Upper lobe of right lung (tissue), 1 donor: ENCODE results near the gene CCDC195. TPM values are rescaled to one million over a fixed set of nuclear protein-coding genes. Genes with fewer than 3 reads are reported as not detected.

Source experiments
- ATAC-seq: fragments of 200-7000 bp; cut with Tn5 transposase; one replicate; pipeline ENCODE4 v1.9.1; 2020; ENCODE audit warnings: mild to moderate bottlenecking, moderate library complexity
- DNase-seq: peaks from one replicate; pipeline ENCODE4 v3.0.0-alpha.2; 2020
- H3K27ac ChIP-seq: fragments of 200-600 bp; one replicate; pipeline ENCODE4 v1.8.0; 2022
- H3K27me3 ChIP-seq: fragments of 200-600 bp; one replicate; pipeline ENCODE4 v1.8.0; 2022; ENCODE audit warnings: mild to moderate bottlenecking
- H3K36me3 ChIP-seq: fragments of 200-600 bp; one replicate; pipeline ENCODE4 v1.8.0; 2022
- H3K4me1 ChIP-seq: fragments of 200-600 bp; one replicate; pipeline ENCODE4 v1.8.0; 2022
- H3K4me3 ChIP-seq: fragments of 200-600 bp; one replicate; pipeline ENCODE4 v1.8.0; 2022; ENCODE audit warnings: mild to moderate bottlenecking
- H3K9me3 ChIP-seq: fragments of 200-600 bp; one replicate; pipeline ENCODE4 v1.8.0; 2022
- intact Hi-C: fragments of 100-400 bp; cut with DNase I; formaldehyde crosslinking; loops from one replicate; pipeline ENCODE4 v1.11.0; 2022
- total RNA-seq: library from RNA; stranded (reverse); fragmentation: NEBNext Ultra II Directional; extraction: Animal tissue kit (Norgen Biotek cat#: 25700); gene quantifications from one replicate; pipeline ENCODE4 v1.2.1, GENCODE V29; 2021
- TF ChIP-seq, protein P1 (sequence below): fragments of 200-600 bp; IDR thresholded peaks from one replicate; pipeline ENCODE4 v1.8.0; 2022; ENCODE audit warnings: antibody characterized with exemption
- donor health status: DM: no; HTN: yes; CAD: no; lungs with severe emphysema.

CCDC195 gene
- total RNA-seq, 1 donor from 2014 or later = not detected

DNA sequence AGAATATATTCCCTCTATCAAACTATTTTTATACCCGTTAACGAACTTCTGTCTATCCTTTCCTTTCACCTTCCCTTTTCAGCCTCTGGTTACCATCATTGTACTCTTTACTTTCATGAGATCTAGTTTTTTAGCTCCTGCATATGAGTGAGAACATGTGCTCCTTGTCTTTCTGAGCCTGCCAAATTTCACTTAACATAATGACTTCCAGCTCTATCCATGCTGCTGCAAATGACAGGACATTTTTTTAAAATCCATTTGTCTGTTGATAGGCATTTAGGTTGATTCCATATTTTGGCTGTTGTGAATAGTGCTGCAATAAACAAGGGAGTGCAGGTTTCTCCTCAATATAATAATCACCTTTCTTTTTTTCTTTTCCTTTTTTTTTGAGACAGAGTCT lies 8.2 kb upstream of the CCDC195 start:
- peaks cover 8% of the 10 kb centered on the region for H3K9me3 ChIP-seq
- no peaks in the 10 kb centered on the region for H3K4me1 ChIP-seq
- H3K4me3 ChIP-seq = no peak overlapping the region
- ATAC-seq = no peak
- no peaks in the 10 kb centered on the region for H3K27me3 ChIP-seq
- intact Hi-C loops = no loop called here
- H3K27ac ChIP-seq = no peak overlapping the region
- TF ChIP-seq, protein P1, sequence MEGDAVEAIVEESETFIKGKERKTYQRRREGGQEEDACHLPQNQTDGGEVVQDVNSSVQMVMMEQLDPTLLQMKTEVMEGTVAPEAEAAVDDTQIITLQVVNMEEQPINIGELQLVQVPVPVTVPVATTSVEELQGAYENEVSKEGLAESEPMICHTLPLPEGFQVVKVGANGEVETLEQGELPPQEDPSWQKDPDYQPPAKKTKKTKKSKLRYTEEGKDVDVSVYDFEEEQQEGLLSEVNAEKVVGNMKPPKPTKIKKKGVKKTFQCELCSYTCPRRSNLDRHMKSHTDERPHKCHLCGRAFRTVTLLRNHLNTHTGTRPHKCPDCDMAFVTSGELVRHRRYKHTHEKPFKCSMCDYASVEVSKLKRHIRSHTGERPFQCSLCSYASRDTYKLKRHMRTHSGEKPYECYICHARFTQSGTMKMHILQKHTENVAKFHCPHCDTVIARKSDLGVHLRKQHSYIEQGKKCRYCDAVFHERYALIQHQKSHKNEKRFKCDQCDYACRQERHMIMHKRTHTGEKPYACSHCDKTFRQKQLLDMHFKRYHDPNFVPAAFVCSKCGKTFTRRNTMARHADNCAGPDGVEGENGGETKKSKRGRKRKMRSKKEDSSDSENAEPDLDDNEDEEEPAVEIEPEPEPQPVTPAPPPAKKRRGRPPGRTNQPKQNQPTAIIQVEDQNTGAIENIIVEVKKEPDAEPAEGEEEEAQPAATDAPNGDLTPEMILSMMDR = no peak
- H3K36me3 ChIP-seq = no peaks in the 10 kb centered on the region
- DNase-seq = no peak

DNA sequence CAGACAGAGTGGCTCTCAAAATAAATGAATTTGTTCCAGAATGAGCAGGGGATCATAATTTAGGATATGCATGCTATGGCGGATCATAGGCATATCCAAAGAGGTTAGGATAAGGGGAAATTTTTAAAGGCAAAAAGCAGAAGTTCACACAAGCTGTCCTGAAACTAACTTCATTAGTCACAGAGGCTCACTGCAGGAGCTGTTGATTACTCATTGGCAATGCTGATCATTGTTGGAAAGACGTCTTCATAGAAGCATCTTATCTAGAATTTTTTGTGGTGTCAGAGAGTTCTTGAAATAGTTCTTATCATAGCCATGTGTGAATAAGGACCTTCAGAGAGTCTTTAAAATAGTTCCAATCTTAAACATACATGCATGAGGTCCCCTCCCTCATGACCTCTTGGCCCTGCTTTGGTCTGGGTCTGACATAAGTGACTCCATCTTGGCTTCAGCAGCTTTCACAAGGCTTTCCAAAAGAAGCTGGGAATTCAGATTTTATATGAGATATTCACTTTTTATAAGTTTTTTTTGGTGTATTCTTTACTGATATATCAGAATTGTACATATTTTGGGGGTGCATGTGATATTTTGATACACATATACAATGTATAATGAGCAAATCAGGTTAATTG lies 7.5 kb upstream of the CCDC195 start:
- ATAC-seq (no peak), DNase-seq (no peak)
- TF ChIP-seq, protein P1 = no peak
- Histone ChIP-seq H3K4me1 (no peaks in the 10 kb centered on the region), H3K4me3 (no peak overlapping the region), H3K36me3 (no peaks in the 10 kb centered on the region), H3K27me3 (no peaks in the 10 kb centered on the region), H3K9me3 (peaks cover 6% of the 10 kb centered on the region), H3K27ac (no peak overlapping the region)
- intact Hi-C loops = no loop called here

DNA sequence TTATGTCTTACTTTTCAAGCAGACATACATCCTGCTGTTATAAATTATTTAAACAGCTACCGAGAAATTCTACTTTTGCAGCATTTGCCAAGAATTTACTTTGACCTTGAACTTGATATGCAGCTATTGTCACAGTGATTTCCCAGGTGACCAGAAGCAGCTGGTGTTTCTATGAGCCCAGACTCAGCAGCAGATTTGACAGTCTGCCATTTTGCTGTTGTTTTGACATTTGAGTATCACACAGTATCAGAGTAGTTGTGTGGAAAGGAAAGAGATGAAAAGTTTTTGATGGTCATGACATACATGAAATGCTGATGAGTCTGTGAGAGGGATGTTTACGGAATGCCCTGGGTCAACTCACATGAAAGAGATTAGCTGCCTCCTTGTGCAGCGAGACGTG lies 6.6 kb upstream of the CCDC195 start:
- DNase-seq (no peak), ATAC-seq (no peak)
- H3K4me1 ChIP-seq = no peaks in the 10 kb centered on the region
- TF ChIP-seq, protein P1 = no peak
- no peaks in the 10 kb centered on the region for H3K9me3 ChIP-seq
- H3K36me3 ChIP-seq = no peaks in the 10 kb centered on the region
- intact Hi-C loops = no loop called here
- H3K4me3 ChIP-seq = no peak overlapping the region
- no peak overlapping the region for H3K27ac ChIP-seq
- H3K27me3 ChIP-seq = no peaks in the 10 kb centered on the region

DNA sequence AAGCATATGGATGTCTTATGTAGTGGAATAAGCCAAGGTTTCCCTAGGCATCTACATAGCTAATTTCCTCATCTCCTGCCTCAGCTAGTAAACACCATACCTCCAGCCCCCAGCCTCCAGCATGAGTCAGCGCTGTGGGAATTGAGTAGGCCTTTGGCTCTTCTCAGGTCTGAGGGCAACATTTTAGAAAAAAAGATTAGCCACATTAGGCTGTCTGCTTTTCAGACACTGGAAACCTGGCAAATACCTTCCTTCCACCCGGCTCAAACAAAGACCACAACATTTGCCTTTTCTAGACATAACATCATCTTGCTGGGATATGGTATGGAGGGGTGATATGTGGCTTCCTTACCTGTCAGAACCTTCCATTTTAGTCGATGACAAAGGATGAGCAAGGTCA lies 6.1 kb upstream of the CCDC195 start:
- Histone ChIP-seq H3K9me3 (no peaks in the 10 kb centered on the region), H3K4me1 (no peaks in the 10 kb centered on the region), H3K27ac (no peak overlapping the region), H3K4me3 (no peak overlapping the region), H3K36me3 (no peaks in the 10 kb centered on the region), H3K27me3 (no peaks in the 10 kb centered on the region)
- TF ChIP-seq, protein P1 = no peak
- no peak for DNase-seq
- intact Hi-C loops = no loop called here
- ATAC-seq = no peak

DNA sequence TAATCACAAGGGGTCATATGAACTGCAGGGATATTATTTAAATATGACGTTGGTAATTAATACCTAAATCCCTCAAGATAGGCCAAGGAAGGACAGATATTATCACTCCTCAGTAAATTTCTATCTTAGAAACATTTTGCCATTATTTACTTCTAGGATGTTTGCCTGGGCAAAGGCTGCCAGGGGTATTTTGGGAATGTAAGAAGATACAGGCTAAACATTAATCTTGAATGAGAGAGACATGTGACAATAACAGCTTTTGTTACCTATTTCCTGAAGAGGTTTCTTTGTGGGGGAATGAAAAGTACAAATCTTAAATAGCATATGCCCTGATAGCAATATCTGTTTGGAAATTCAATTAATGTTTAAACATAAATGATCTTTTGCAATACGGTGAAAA lies 756 bp upstream of the CCDC195 start:
- ATAC-seq = no peak
- DNase-seq = no peak

More for the DNA sequence above, 756 bp upstream of the CCDC195 start:
- TF ChIP-seq, protein P1 = no peak
- H3K4me1 ChIP-seq = no peaks in the 10 kb centered on the region
- no peaks in the 10 kb centered on the region for H3K9me3 ChIP-seq
- H3K4me3 ChIP-seq = no peak overlapping the region
- H3K27ac ChIP-seq = no peak overlapping the region
- H3K27me3 ChIP-seq = no peaks in the 10 kb centered on the region
- H3K36me3 ChIP-seq = no peaks in the 10 kb centered on the region
- intact Hi-C loops = no loop called here
